H9 (cell line): ENCODE data around the gene NLN. TPM values are rescaled to one million over a fixed set of nuclear protein-coding genes. Genes with fewer than 3 reads are reported as not detected.

Source experiments
- DNase-seq: peaks from one replicate; pipeline ENCODE4 v3.0.0-alpha.2; 2017
- H2AFZ ChIP-seq: one replicate; pipeline ENCODE4 v1.6.1; 2013; ENCODE audit warnings: mild to moderate bottlenecking, low read length, control low read depth, moderate library complexity
- H2AK5ac ChIP-seq: 2 replicates; pipeline ENCODE4 v1.6.1; 2013; ENCODE audit warnings: low read length, control low read depth, mixed read lengths; ENCODE audit not compliant: insufficient read length
- H2BK120ac ChIP-seq: one replicate; pipeline ENCODE4 v1.6.1; 2013; ENCODE audit warnings: low read depth, mild to moderate bottlenecking, low read length, control low read depth, inconsistent platforms; ENCODE audit not compliant: poor library complexity, severe bottlenecking
- H2BK12ac ChIP-seq: 2 replicates; pipeline ENCODE4 v1.6.1; 2013; ENCODE audit warnings: low read length, control low read depth, mixed read lengths, low read depth; ENCODE audit not compliant: insufficient read length
- H2BK15ac ChIP-seq: 2 replicates; pipeline ENCODE4 v1.6.1; 2013; ENCODE audit warnings: low read depth, low read length, control low read depth
- H2BK20ac ChIP-seq: one replicate; pipeline ENCODE4 v1.6.1; 2013; ENCODE audit warnings: low read depth, mild to moderate bottlenecking, low read length, control low read depth, inconsistent platforms; ENCODE audit not compliant: poor library complexity, severe bottlenecking
- H2BK5ac ChIP-seq: 2 replicates; pipeline ENCODE4 v1.6.1; 2013; ENCODE audit warnings: low read length, control low read depth, mixed read lengths; ENCODE audit not compliant: insufficient read length
- H3K14ac ChIP-seq: 2 replicates; pipeline ENCODE4 v1.6.1; 2013; ENCODE audit warnings: low read length, control low read depth; ENCODE audit not compliant: insufficient read depth
- H3K18ac ChIP-seq: 2 replicates; pipeline ENCODE4 v1.6.1; 2013; ENCODE audit warnings: low read depth, mild to moderate bottlenecking, mixed read lengths, low read length, control low read depth; ENCODE audit not compliant: insufficient read length
- H3K23ac ChIP-seq: 2 replicates; pipeline ENCODE4 v1.6.1; 2013; ENCODE audit warnings: low read length, control low read depth, mixed read lengths, low read depth; ENCODE audit not compliant: insufficient read length
- H3K23me2 ChIP-seq: 2 replicates; pipeline ENCODE4 v1.6.1; 2013; ENCODE audit warnings: low read depth, mild to moderate bottlenecking, mixed read lengths, low read length, control low read depth; ENCODE audit not compliant: insufficient read length, poor library complexity, severe bottlenecking
- H3K27ac ChIP-seq: 2 replicates; pipeline ENCODE4 v1.5.1; 2013; ENCODE audit warnings: low read length, control low read depth, mixed read lengths, low read depth; ENCODE audit not compliant: insufficient read length
- H3K27me3 ChIP-seq: 2 replicates; pipeline ENCODE4 v1.6.1; 2013; ENCODE audit warnings: low read length, control low read depth, inconsistent platforms; ENCODE audit not compliant: insufficient read depth
- H3K4ac ChIP-seq: 2 replicates; pipeline ENCODE4 v1.6.1; 2013; ENCODE audit warnings: low read depth, mild to moderate bottlenecking, control low read depth, inconsistent platforms, low read length, moderate library complexity
- H3K4me1 ChIP-seq: 2 replicates; pipeline ENCODE4 v1.6.1; 2013; ENCODE audit warnings: low read length, control low read depth, inconsistent platforms; ENCODE audit not compliant: insufficient read depth
- H3K4me2 ChIP-seq: 2 replicates; pipeline ENCODE4 v1.6.1; 2013; ENCODE audit warnings: low read length, control low read depth, mixed read lengths; ENCODE audit not compliant: insufficient read length, insufficient read depth
- H3K56ac ChIP-seq: 2 replicates; pipeline ENCODE4 v1.6.1; 2013; ENCODE audit warnings: low read depth, mild to moderate bottlenecking, mixed read lengths, low read length, control low read depth; ENCODE audit not compliant: insufficient read length
- H3K79me1 ChIP-seq: 2 replicates; pipeline ENCODE4 v1.6.1; 2013; ENCODE audit warnings: low read depth, mild to moderate bottlenecking, moderate library complexity, low read length, control low read depth, inconsistent platforms; ENCODE audit not compliant: insufficient read depth, poor library complexity, severe bottlenecking
- H3K79me2 ChIP-seq: 2 replicates; pipeline ENCODE4 v1.6.1; 2013; ENCODE audit warnings: low read length, control low read depth, inconsistent platforms; ENCODE audit not compliant: insufficient read depth
- H3K9ac ChIP-seq: 2 replicates; pipeline ENCODE4 v1.6.1; 2013; ENCODE audit warnings: low read length, control low read depth, mixed read lengths; ENCODE audit not compliant: insufficient read length; ENCODE audit errors: extremely low read depth
- H3K9me3 ChIP-seq: one replicate; pipeline ENCODE4 v1.6.1; 2013; ENCODE audit warnings: low read depth, low read length, inconsistent platforms; ENCODE audit not compliant: control insufficient read depth
- H3T11ph ChIP-seq: one replicate; pipeline ENCODE4 v1.6.1; 2013; ENCODE audit warnings: mild to moderate bottlenecking, low read length, control low read depth, inconsistent platforms
- H4K20me1 ChIP-seq: one replicate; pipeline ENCODE4 v1.6.1; 2013; ENCODE audit not compliant: control insufficient read depth, insufficient read length, insufficient read depth
- H4K5ac ChIP-seq: 2 replicates; pipeline ENCODE4 v1.6.1; 2013; ENCODE audit warnings: low read depth, mild to moderate bottlenecking, mixed read lengths, low read length, control low read depth; ENCODE audit not compliant: insufficient read length
- H4K8ac ChIP-seq: replicated peaks from 2 replicates; pipeline ENCODE4 v1.6.1; 2013; ENCODE audit warnings: low read length, control low read depth, mixed read lengths, low read depth; ENCODE audit not compliant: insufficient read length
- H4K91ac ChIP-seq: 2 replicates; pipeline ENCODE4 v1.6.1; 2013; ENCODE audit warnings: low read depth, mild to moderate bottlenecking, moderate library complexity, mixed read lengths, low read length, control low read depth; ENCODE audit not compliant: insufficient read length
- H3K27ac Mint-ChIP-seq, 3 experiments: 2 replicates in 2 of 3; 3 replicates in 1 of 3; pipeline ENCODE4 v1.8.0; 2020 to 2021; ENCODE audit warnings: mixed read lengths in 3 of 3, mild to moderate bottlenecking in 1 of 3, moderate library complexity in 1 of 3
- H3K27me3 Mint-ChIP-seq: 2 replicates; pipeline ENCODE4 v1.8.0; 2021; ENCODE audit warnings: low read depth, mild to moderate bottlenecking, moderate library complexity, mixed read lengths
- H3K36me3 Mint-ChIP-seq, 3 experiments: 2 replicates in 2 of 3; 3 replicates in 1 of 3; pipeline ENCODE4 v1.8.0; 2020 to 2021; ENCODE audit warnings: low read depth in 3 of 3, mixed read lengths in 3 of 3; ENCODE audit not compliant: insufficient read depth in 1 of 3
- H3K4me1 Mint-ChIP-seq, 2 experiments: 2 replicates each; pipeline ENCODE4 v1.8.0; 2020; ENCODE audit warnings: mixed read lengths in 2 of 2
- H3K4me3 Mint-ChIP-seq, 2 experiments: 2 replicates in 1 of 2; 3 replicates in 1 of 2; pipeline ENCODE4 v1.8.0; 2020 to 2021; ENCODE audit warnings: mild to moderate bottlenecking in 2 of 2, mixed read lengths in 2 of 2, moderate library complexity in 1 of 2
- H3K9me3 Mint-ChIP-seq, 2 experiments: 2 replicates in 1 of 2; 3 replicates in 1 of 2; pipeline ENCODE4 v1.8.0; 2020; ENCODE audit warnings: mild to moderate bottlenecking in 2 of 2, mixed read lengths in 2 of 2, moderate library complexity in 1 of 2
- WGBS: extraction: QIAGEN DNeasy Blood & Tissue Kit; methylation state at CpG from one replicate; pipeline ENCODE4 v1.1.7; 2013; ENCODE audit warnings: missing lambda C conversion rate, low lambda C conversion rate, mixed read lengths; ENCODE audit not compliant: insufficient read length; ENCODE audit errors: extremely low coverage; 5-methylcytosine and 5-hydroxymethylcytosine counted together
- total RNA-seq: library from RNA; stranded (reverse); gene quantifications from 2 replicates; pipeline ENCODE4 v1.2.1, GENCODE V29; 2021
- TF ChIP-seq, protein P1 (sequence below): fragments of 200-600 bp; sonication (generic); conservative IDR thresholded peaks from 3 replicates; pipeline ENCODE4 v1.8.0; 2021; ENCODE audit warnings: antibody characterized with exemption, mild to moderate bottlenecking

Gene NLN
- total RNA-seq, 1 experiment from 2014 or later = 137 TPM

DNA sequence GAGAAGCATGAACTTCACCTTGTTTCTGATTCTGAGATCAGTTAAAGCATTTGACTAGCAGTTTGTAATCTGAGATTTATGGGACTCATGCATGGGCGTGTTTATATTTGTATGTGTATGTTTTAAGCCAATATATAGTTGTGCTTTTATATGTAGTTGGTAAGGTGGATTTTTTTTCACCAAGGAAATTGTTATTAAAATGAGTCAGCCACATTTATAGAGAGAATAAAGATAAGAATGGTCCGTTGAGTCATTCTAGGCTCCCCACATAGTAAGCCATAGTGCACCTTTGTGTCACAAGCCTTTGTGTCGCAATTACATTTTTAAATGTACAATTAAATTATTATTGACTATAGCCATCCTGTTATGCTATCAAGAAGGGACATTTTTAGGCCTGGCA, 89.0 kb downstream of the NLN start:
- Histone ChIP-seq H3K9me3 (no peaks in the 10 kb centered on the region), H3K4me2 (no peak overlapping the region), H3K27ac (no peak overlapping the region), H3T11ph (no peak overlapping the region), H3K4me1 (no peaks in the 10 kb centered on the region), H2AFZ (no peak overlapping the region), H2BK120ac (no peak overlapping the region), H3K4ac (no peak overlapping the region), H2BK20ac (no peak overlapping the region), H3K9ac (no peak overlapping the region), H3K79me2 (no peaks in the 10 kb centered on the region), H3K23me2 (no peaks in the 10 kb centered on the region), H3K18ac (no peak overlapping the region), H3K14ac (no peak overlapping the region), H4K8ac (no peak overlapping the region), H3K23ac (no peak overlapping the region), H3K79me1 (no peaks in the 10 kb centered on the region), H2AK5ac (no peak overlapping the region), H2BK5ac (no peak overlapping the region), H2BK15ac (no peak overlapping the region), H4K20me1 (no peaks in the 10 kb centered on the region), H3K56ac (no peak overlapping the region), H2BK12ac (no peak overlapping the region), H4K91ac (no peak overlapping the region), H3K27me3 (no peaks in the 10 kb centered on the region), H4K5ac (no peak overlapping the region)
- H3K4me3 Mint-ChIP-seq = no peak overlapping the region
- WGBS = no CpG with 5 or more reads among the region's 3 CpGs
- no peaks in the 10 kb centered on the region for H3K27me3 Mint-ChIP-seq
- DNase-seq = no peak
- no peak overlapping the region for H3K27ac Mint-ChIP-seq
- H3K36me3 Mint-ChIP-seq = peaks cover 34 to 77% (median 77%) of the 10 kb centered on the region in 3 experiments; a peak in 6 of 7 replicates
- no peaks in the 10 kb centered on the region for H3K9me3 Mint-ChIP-seq
- H3K4me1 Mint-ChIP-seq = no peaks in the 10 kb centered on the region; a peak in 1 of 4 replicates
- TF ChIP-seq, protein P1, sequence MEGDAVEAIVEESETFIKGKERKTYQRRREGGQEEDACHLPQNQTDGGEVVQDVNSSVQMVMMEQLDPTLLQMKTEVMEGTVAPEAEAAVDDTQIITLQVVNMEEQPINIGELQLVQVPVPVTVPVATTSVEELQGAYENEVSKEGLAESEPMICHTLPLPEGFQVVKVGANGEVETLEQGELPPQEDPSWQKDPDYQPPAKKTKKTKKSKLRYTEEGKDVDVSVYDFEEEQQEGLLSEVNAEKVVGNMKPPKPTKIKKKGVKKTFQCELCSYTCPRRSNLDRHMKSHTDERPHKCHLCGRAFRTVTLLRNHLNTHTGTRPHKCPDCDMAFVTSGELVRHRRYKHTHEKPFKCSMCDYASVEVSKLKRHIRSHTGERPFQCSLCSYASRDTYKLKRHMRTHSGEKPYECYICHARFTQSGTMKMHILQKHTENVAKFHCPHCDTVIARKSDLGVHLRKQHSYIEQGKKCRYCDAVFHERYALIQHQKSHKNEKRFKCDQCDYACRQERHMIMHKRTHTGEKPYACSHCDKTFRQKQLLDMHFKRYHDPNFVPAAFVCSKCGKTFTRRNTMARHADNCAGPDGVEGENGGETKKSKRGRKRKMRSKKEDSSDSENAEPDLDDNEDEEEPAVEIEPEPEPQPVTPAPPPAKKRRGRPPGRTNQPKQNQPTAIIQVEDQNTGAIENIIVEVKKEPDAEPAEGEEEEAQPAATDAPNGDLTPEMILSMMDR = no peak
